HG03175 (cell line): ENCODE results near the gene PVALB.
"Not testable (repeated sequence)": the region's sequence is repeated elsewhere in the genome, so short reads cannot be mapped to it uniquely, and the experiment has no call there.

Experiments used
- ATAC-seq: cut with Tn5 transposase; IDR thresholded peaks from one replicate; pipeline ENCODE4 v1.9.1; 2021; ENCODE audit warnings: mild to moderate bottlenecking, moderate library complexity; ENCODE audit not compliant: unreplicated experiment

The PVALB gene

GRCh38 chr22:36759481-36760159 lies 57.2 kb downstream of the PVALB start:
- ATAC-seq = no peak

GRCh38 chr22:36758792-36759271 lies 58.0 kb downstream of the PVALB start:
- ATAC-seq = no peak

- ATAC-seq = no peak
Measured at GRCh38 chr22:36757668-36758211, 59.1 kb downstream of the PVALB start.

- no peak for ATAC-seq
Measured at GRCh38 chr22:36756746-36757655, 59.8 kb downstream of the PVALB start.

- no peak for ATAC-seq
Measured at GRCh38 chr22:36756031-36756430, 60.8 kb downstream of the PVALB start.

- ATAC-seq = no peak
Measured at GRCh38 chr22:36755316-36755715, 61.5 kb downstream of the PVALB start.

GRCh38 chr22:36754881-36755280 lies 62.0 kb downstream of the PVALB start:
- ATAC-seq = not testable (repeated sequence)

GRCh38 chr22:36753916-36754315 lies 62.9 kb downstream of the PVALB start:
- ATAC-seq = no peak

- ATAC-seq = no peak
Measured at GRCh38 chr22:36753120-36753802, 63.6 kb downstream of the PVALB start.
